Stimulated activated CD8-positive, alpha-beta memory T cell treated with anti-CD3 and anti-CD28 coated beads, Interleukin-12 subunit alpha, Interleukin-12 subunit beta, amount 100 ng/mL, for 1 hour (primary cell): ENCODE measurements around the gene EYA2.
"Not testable (repeated sequence)": the region's sequence is repeated elsewhere in the genome, so short reads cannot be mapped to it uniquely, and the experiment has no call there.

Experiments used
- DNase-seq: peaks from one replicate; pipeline ENCODE4 v3.0.0-alpha.2; 2020; ENCODE audit warnings: low read depth

The EYA2 gene

GRCh38 chr20:47204850-47205122 lies 310.1 kb downstream of the EYA2 start:
- DNase-seq, result not testable (repeated sequence)

GRCh38 chr20:47205577-47206123 lies 311.0 kb downstream of the EYA2 start:
- no peak for DNase-seq

- not testable (repeated sequence) for DNase-seq
Measured at GRCh38 chr20:47206552-47206951, 311.9 kb downstream of the EYA2 start.

GRCh38 chr20:47206962-47207641 lies 312.5 kb downstream of the EYA2 start:
- no peak for DNase-seq

- no peak for DNase-seq
Measured at GRCh38 chr20:47208534-47209174, 314.0 kb downstream of the EYA2 start.

GRCh38 chr20:47209982-47210381 lies 315.3 kb downstream of the EYA2 start:
- DNase-seq, result no peak

GRCh38 chr20:47210470-47210869 lies 315.8 kb downstream of the EYA2 start:
- no peak for DNase-seq

GRCh38 chr20:47211036-47211435 lies 316.4 kb downstream of the EYA2 start:
- DNase-seq, result no peak

- DNase-seq, result no peak
Measured at GRCh38 chr20:47212606-47213207, 318.1 kb downstream of the EYA2 start.

GRCh38 chr20:47213966-47214365 lies 319.3 kb downstream of the EYA2 start:
- DNase-seq, result no peak

GRCh38 chr20:47215653-47216397 lies 321.2 kb downstream of the EYA2 start:
- no peak for DNase-seq

- no peak for DNase-seq
Measured at GRCh38 chr20:47216819-47217410, 322.3 kb downstream of the EYA2 start.

GRCh38 chr20:47217482-47218446 lies 323.1 kb downstream of the EYA2 start:
- DNase-seq, result no peak

GRCh38 chr20:47220161-47220582 lies 325.5 kb downstream of the EYA2 start:
- peak; percentile 12 for DNase-seq

GRCh38 chr20:47221036-47221625 lies 326.5 kb downstream of the EYA2 start:
- DNase-seq, result no peak

GRCh38 chr20:47222468-47223119 lies 328.0 kb downstream of the EYA2 start:
- no peak for DNase-seq

GRCh38 chr20:47223896-47224295 lies 329.3 kb downstream of the EYA2 start:
- no peak for DNase-seq

GRCh38 chr20:47224300-47224791 lies 329.7 kb downstream of the EYA2 start:
- DNase-seq, result no peak

- DNase-seq, result no peak
Measured at GRCh38 chr20:47224857-47225256, 330.2 kb downstream of the EYA2 start.

GRCh38 chr20:47225458-47225857 lies 330.8 kb downstream of the EYA2 start:
- no peak for DNase-seq
